HepG2 (cell line): ENCODE data around the gene ACAN.

Experiments used
- AHR ChIP-seq: IDR thresholded peaks from 2 replicates; pipeline ENCODE4 v1.6.1; 2018; ENCODE audit warnings: missing genetic modification reagents, missing compliant biosample characterization
- CTCF ChIP-seq: sonication (generic); formaldehyde crosslinking; IDR thresholded peaks from 2 replicates; pipeline ENCODE4 v1.5.0; 2020; ENCODE audit warnings: mild to moderate bottlenecking, missing genetic modification reagents, moderate library complexity
- POGZ ChIP-seq: sonication (generic); formaldehyde crosslinking; IDR thresholded peaks from 2 replicates; pipeline ENCODE4 v1.4.0; 2020; ENCODE audit warnings: mild to moderate bottlenecking, missing genetic modification reagents
- TBP ChIP-seq: sonication (generic); formaldehyde crosslinking; IDR thresholded peaks from 2 replicates; pipeline ENCODE4 v1.5.0; 2020; ENCODE audit warnings: missing genetic modification reagents

GRCh38 chr15:88818920-88819319 is 15.7 kb downstream of the ACAN start:
- TF ChIP-seq POGZ (CRISPR knock-in tag) (no peak), AHR (CRISPR knock-in tag) (no peak), CTCF (CRISPR knock-in tag) (no peak), TBP (CRISPR knock-in tag) (no peak)
